SU-DHL-6 (cell line): ENCODE data around the gene IGF2R.
"Not testable (repeated sequence)": the region's sequence is repeated elsewhere in the genome, so short reads cannot be mapped to it uniquely, and the experiment has no call there.

ENCODE experiments used
- H2AFZ ChIP-seq: fragments of 200-600 bp; sonication (generic); 2 replicates; pipeline ENCODE4 v1.6.1; 2014; ENCODE audit warnings: low read depth, mild to moderate bottlenecking, moderate library complexity, mixed read lengths, antibody characterized with exemption, low read length; ENCODE audit not compliant: severe bottlenecking
- H3F3A ChIP-seq: fragments of 200-600 bp; shearing (Covaris generic); 2 replicates; pipeline ENCODE4 v1.6.0; 2016; ENCODE audit warnings: antibody characterized with exemption, mild to moderate bottlenecking; ENCODE audit not compliant: insufficient read depth
- H3K27ac ChIP-seq: fragments of 200-600 bp; sonication (generic); 2 replicates; pipeline ENCODE4 v1.5.1; 2016; ENCODE audit warnings: low read depth, mild to moderate bottlenecking, low read length, moderate library complexity, mixed read lengths
- H3K27me3 ChIP-seq: fragments of 200-600 bp; sonication (generic), shearing (Covaris generic); 2 replicates; pipeline ENCODE4 v1.6.0; 2014; ENCODE audit warnings: mild to moderate bottlenecking, low read length
- H3K36me3 ChIP-seq: fragments of 200-600 bp; sonication (generic); 2 replicates; pipeline ENCODE4 v1.6.1; 2014; ENCODE audit warnings: mild to moderate bottlenecking, low read length, mixed read lengths
- H3K4me2 ChIP-seq: fragments of 300-600, 200-600 bp; shearing (Covaris generic), sonication (generic); 2 replicates; pipeline ENCODE4 v1.6.0; 2014; ENCODE audit warnings: low read length, low read depth, mild to moderate bottlenecking; ENCODE audit not compliant: poor library complexity, severe bottlenecking
- H3K4me3 ChIP-seq: fragments of 200-600 bp; sonication (generic); 2 replicates; pipeline ENCODE4 v1.5.1; 2014; ENCODE audit warnings: antibody characterized with exemption, low read length, mild to moderate bottlenecking, mixed read lengths; ENCODE audit not compliant: insufficient read depth, poor library complexity, severe bottlenecking
- H3K79me2 ChIP-seq: fragments of 200-600 bp; sonication (generic); 2 replicates; pipeline ENCODE4 v1.6.1; 2014; ENCODE audit warnings: mild to moderate bottlenecking, low read length, moderate library complexity; ENCODE audit not compliant: insufficient read depth
- H3K9ac ChIP-seq: fragments of 200-600 bp; sonication (generic); 2 replicates; pipeline ENCODE4 v1.7.0; 2014; ENCODE audit warnings: mild to moderate bottlenecking, low read length
- H3K9me2 ChIP-seq: fragments of 200-600 bp; sonication (generic); replicated peaks from 2 replicates; pipeline ENCODE4 v1.6.1; 2014; ENCODE audit warnings: low read length; ENCODE audit not compliant: insufficient read depth
- H3K9me3 ChIP-seq: fragments of 200-600 bp; sonication (generic); 2 replicates; pipeline ENCODE4 v1.6.1; 2014; ENCODE audit warnings: low read length, mixed read lengths; ENCODE audit not compliant: insufficient read depth
- H4K20me1 ChIP-seq: fragments of 200-600 bp; sonication (generic); 2 replicates; pipeline ENCODE4 v1.6.1; 2014; ENCODE audit warnings: low read depth, mild to moderate bottlenecking, antibody characterized with exemption, low read length, moderate library complexity, mixed read lengths
- EZH2phosphoT487 ChIP-seq: fragments of 200-600 bp; sonication (generic), shearing (Covaris generic); conservative IDR thresholded peaks from 2 replicates; pipeline ENCODE4 v1.6.1; 2018; ENCODE audit warnings: mild to moderate bottlenecking, antibody characterized with exemption, low read length, moderate library complexity, mixed read lengths
- TF ChIP-seq, protein P1 (sequence below): fragments of 200-600 bp; sonication (generic); IDR thresholded peaks from one replicate; pipeline ENCODE4 v1.5.1; 2017; ENCODE audit warnings: antibody characterized with exemption, mild to moderate bottlenecking, low read length, moderate library complexity; ENCODE audit not compliant: insufficient read depth, poor library complexity, severe bottlenecking

The IGF2R gene

DNA sequence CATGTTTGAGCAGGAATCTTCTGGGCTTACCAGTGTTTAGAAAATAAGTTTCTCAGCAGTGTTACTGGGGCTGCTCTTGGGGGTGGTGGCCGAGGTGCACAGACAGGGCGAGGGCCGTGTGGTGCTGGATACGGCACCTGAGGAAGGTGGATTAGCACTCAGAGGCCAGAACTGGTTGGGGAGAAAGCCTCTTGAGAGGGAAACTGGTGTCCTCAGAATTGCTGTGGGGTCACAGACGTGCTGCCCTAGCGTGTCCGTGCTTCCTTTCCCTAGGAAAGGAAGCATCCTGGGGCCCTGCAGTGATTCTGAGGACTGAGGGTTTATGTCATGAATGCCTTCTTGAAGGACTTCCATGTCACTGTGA is 120.6 kb downstream of the IGF2R start:
- Histone ChIP-seq H3K9me3 (no peaks in the 10 kb centered on the region), H3K9ac (no peak overlapping the region), H3K27me3 (no peaks in the 10 kb centered on the region), H3F3A (no peaks in the 10 kb centered on the region), H3K79me2 (no peaks in the 10 kb centered on the region), H3K4me3 (no peak overlapping the region), H3K36me3 (no peaks in the 10 kb centered on the region; the same call in 1 of the 2 replicates), H3K27ac (no peak overlapping the region), H4K20me1 (no peaks in the 10 kb centered on the region), H3K4me2 (no peak overlapping the region), H3K9me2 (no peaks in the 10 kb centered on the region), H2AFZ (no peak overlapping the region)
- TF ChIP-seq, protein P1, sequence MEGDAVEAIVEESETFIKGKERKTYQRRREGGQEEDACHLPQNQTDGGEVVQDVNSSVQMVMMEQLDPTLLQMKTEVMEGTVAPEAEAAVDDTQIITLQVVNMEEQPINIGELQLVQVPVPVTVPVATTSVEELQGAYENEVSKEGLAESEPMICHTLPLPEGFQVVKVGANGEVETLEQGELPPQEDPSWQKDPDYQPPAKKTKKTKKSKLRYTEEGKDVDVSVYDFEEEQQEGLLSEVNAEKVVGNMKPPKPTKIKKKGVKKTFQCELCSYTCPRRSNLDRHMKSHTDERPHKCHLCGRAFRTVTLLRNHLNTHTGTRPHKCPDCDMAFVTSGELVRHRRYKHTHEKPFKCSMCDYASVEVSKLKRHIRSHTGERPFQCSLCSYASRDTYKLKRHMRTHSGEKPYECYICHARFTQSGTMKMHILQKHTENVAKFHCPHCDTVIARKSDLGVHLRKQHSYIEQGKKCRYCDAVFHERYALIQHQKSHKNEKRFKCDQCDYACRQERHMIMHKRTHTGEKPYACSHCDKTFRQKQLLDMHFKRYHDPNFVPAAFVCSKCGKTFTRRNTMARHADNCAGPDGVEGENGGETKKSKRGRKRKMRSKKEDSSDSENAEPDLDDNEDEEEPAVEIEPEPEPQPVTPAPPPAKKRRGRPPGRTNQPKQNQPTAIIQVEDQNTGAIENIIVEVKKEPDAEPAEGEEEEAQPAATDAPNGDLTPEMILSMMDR: no peak
- TF ChIP-seq EZH2phosphoT487: no peak

DNA sequence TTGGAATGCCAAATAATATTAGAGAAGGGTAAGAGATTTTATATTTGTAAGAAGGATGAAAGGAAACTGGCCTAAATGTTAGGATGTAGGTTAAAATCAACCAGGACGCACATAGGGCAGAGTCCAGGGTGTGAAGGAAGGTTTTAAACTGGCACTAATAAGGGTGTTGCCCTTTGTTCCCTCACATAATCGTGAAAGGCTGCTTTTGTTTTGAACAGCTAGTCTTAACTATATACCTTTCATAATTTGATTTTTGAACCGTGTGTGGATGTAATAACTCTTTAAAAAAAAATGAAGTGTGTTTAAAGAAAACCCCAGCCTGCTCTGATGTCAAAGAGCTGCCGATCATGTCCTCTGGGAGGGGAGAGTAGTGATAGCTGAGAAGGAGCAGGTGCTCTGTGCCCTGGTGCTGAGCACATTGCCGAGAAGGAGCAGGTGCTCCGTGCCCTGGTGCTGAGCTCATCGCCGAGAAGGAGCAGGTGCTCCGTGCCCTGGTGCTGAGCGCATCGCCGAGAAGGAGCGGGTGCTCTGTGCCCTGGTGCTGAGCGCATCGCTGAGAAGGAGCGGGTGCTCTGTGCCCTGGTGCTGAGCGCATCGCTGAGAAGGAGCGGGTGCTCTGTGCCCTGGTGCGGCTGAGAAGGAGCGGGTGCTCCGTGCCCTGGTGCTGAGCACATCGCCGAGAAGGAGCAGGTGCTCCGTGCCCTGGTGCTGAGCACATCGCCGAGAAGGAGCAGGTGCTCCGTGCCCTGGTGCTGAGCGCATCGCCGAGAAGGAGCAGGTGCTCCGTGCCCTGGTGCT is 121.8 kb downstream of the IGF2R start:
- H3K79me2 ChIP-seq, H3K9me2 ChIP-seq, H3F3A ChIP-seq, H3K9me3 ChIP-seq, H2AFZ ChIP-seq, H3K4me3 ChIP-seq, H3K4me2 ChIP-seq, H3K27me3 ChIP-seq, H3K27ac ChIP-seq, H4K20me1 ChIP-seq, H3K36me3 ChIP-seq, H3K9ac ChIP-seq: not testable (repeated sequence)

DNA sequence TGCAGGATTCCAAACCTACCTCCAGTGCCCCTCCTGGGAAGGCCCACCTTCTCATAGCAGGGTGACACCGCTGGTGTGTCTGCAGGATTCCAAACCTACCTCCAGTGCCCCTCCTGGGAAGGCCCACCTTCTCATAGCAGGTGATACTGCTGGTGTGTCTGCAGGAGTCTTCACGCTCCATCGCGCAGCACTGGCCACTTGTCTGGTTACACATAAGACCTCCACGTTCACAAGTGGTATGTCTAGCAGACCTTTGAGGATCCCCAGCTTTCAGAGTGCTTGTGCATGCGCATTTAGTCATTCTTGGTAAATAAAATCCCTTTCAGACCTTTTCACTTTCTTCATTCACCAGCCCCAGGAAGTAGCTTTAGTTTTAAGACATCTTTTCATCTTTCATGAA is 123.3 kb downstream of the IGF2R start:
- not testable (repeated sequence) for H3K9me2 ChIP-seq, H3K9ac ChIP-seq, H3K36me3 ChIP-seq

DNA sequence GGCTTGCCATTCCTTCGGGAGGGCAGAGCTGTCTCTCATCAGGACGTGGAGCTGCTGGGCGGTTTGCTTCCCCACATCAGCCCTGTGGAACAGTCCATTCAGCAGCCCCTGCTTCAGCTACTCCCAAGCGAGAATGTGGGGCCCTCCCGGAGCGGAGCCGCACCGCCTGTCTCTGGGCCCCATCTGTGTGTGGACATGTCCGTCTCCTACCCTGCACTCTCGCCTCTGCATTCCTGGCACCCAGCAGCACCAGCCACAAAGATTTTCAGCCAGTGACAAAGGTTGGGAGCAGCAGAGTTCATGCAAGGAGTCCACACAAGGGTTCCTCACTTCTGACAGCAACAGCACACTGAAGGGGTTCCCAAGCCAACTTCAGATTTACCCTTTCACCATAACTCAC is 123.7 kb downstream of the IGF2R start:
- Histone ChIP-seq H3K9me2 (no peaks in the 10 kb centered on the region), H3K4me2 (no peak overlapping the region), H4K20me1 (no peaks in the 10 kb centered on the region), H3K9me3 (no peaks in the 10 kb centered on the region), H2AFZ (no peak overlapping the region), H3K9ac (no peak overlapping the region), H3K27ac (no peak overlapping the region), H3K4me3 (no peak overlapping the region), H3K27me3 (no peaks in the 10 kb centered on the region), H3K79me2 (no peaks in the 10 kb centered on the region), H3K36me3 (no peaks in the 10 kb centered on the region; the same call in 1 of the 2 replicates), H3F3A (no peaks in the 10 kb centered on the region)
- TF ChIP-seq, protein P1: no peak
- TF ChIP-seq EZH2phosphoT487: no peak

More for the DNA sequence above, 123.3 kb downstream of the IGF2R start:
- not testable (repeated sequence) for H2AFZ ChIP-seq, H3K9me3 ChIP-seq, H4K20me1 ChIP-seq, H3K4me3 ChIP-seq, H3K27me3 ChIP-seq, H3K27ac ChIP-seq, H3K4me2 ChIP-seq, H3F3A ChIP-seq, H3K79me2 ChIP-seq
